K562 (cell line): ENCODE data around the gene HMGCLL1. TPM values are rescaled to one million over a fixed set of nuclear protein-coding genes. Genes with fewer than 3 reads are reported as not detected.

Source experiments
- ATAC-seq: fragments of 200-7000 bp; cut with Tn5 transposase; 3 replicates; pipeline ENCODE4 v1.9.1; 2020; ENCODE audit warnings: moderate library complexity
- BruUV-seq: library from RNA; stranded (reverse); fragments of 400-500 nt; replicated peaks from 2 replicates; lab custom pipeline; 2021; lab: Mats Ljungman, UMichigan
- CTCF ChIA-PET: fragments of 300-600 bp; formaldehyde crosslinking; extraction: SDS; loops from one replicate; lab custom pipeline; 2021; ENCODE audit warnings: low intra/inter-chr PET ratio; lab: Yijun Ruan, JAX
- POLR2A ChIA-PET: fragments of 300-600, 350-650 bp; sonication (Branson Sonifier 250); formaldehyde crosslinking; extraction: SDS; loops from one replicate; lab custom pipeline; 2021; ENCODE audit warnings: antibody characterized with exemption, inconsistent platforms; lab: Yijun Ruan, JAX
- DNase-seq, 4 experiments: peaks; one replicate each; pipeline versions ENCODE4 v3.0.0 to v3.0.0-alpha.2; 2011 to 2018; ENCODE audit warnings: low spot score in 3 of 4, mixed read lengths in 3 of 4; ENCODE audit errors: extremely low read depth in 1 of 4
- FAIRE-seq: peaks from 2 replicates; lab custom pipeline; 2011; peaks lifted over from hg19 to GRCh38; lab: Jason Lieb, UNC
- H2AFZ ChIP-seq: 2 replicates; pipeline ENCODE4 v1.6.0; 2011; ENCODE audit warnings: low read depth, low read length, control low read depth, inconsistent platforms
- H3K27ac ChIP-seq: fragments of 200-600 bp; 3 replicates; pipeline ENCODE4 v1.8.0; 2011; ENCODE audit warnings: low read depth, mild to moderate bottlenecking, control low read depth, inconsistent platforms, low read length, moderate library complexity, mixed read lengths; ENCODE audit errors: extremely low read depth
- H3K27me3 ChIP-seq, 2 experiments: fragments of 300-600 bp in 1 of 2; 2 replicates in 1 of 2; 3 replicates in 1 of 2; pipeline versions ENCODE4 v1.6.0 to v1.8.0; 2011; ENCODE audit warnings: inconsistent platforms in 2 of 2, low read length in 2 of 2, mild to moderate bottlenecking in 1 of 2, mixed read lengths in 1 of 2, moderate library complexity in 1 of 2; ENCODE audit not compliant: control insufficient read depth in 2 of 2, insufficient read depth in 2 of 2
- H3K36me3 ChIP-seq: fragments of 300-600 bp; 3 replicates; pipeline ENCODE4 v1.8.0; 2011; ENCODE audit warnings: mild to moderate bottlenecking, low read length, inconsistent platforms; ENCODE audit not compliant: control insufficient read depth, insufficient read depth
- H3K4me1 ChIP-seq, 2 experiments: fragments of 200-600 bp in 1 of 2; replicated peaks in 1 of 2; 2 replicates in 1 of 2; 3 replicates in 1 of 2; pipeline versions ENCODE4 v1.5.1 to v1.8.0; 2011; ENCODE audit warnings: inconsistent platforms in 2 of 2, low read length in 2 of 2, mild to moderate bottlenecking in 1 of 2, mixed read lengths in 1 of 2, moderate library complexity in 1 of 2; ENCODE audit not compliant: control insufficient read depth in 2 of 2, insufficient read depth in 2 of 2
- H3K4me2 ChIP-seq: 2 replicates; pipeline ENCODE4 v1.6.1; 2011; ENCODE audit warnings: low read length, control low read depth, inconsistent platforms, mixed read lengths; ENCODE audit not compliant: insufficient read depth
- H3K4me3 ChIP-seq: fragments of 200-600 bp; sonication (generic), shearing (Covaris generic); 2 replicates; pipeline ENCODE4 v1.5.1; 2016; ENCODE audit warnings: control low read depth, inconsistent platforms
- H3K79me2 ChIP-seq: fragments of 200-600 bp; 3 replicates; pipeline ENCODE4 v1.8.0; 2011; ENCODE audit warnings: low read length, inconsistent platforms; ENCODE audit not compliant: control insufficient read depth, insufficient read depth
- H3K9ac ChIP-seq, 2 experiments: 2 replicates each; pipeline versions ENCODE4 v1.6.0 to v1.6.1; 2011; ENCODE audit warnings: low read depth in 2 of 2, low read length in 2 of 2, control low read depth in 1 of 2, inconsistent platforms in 1 of 2, mild to moderate bottlenecking in 1 of 2, mixed read lengths in 1 of 2; ENCODE audit not compliant: insufficient read depth in 1 of 2
- H3K9me1 ChIP-seq: one replicate; pipeline ENCODE4 v1.6.0; 2011; ENCODE audit warnings: inconsistent platforms, mild to moderate bottlenecking, low read length, moderate library complexity; ENCODE audit not compliant: control insufficient read depth, insufficient read depth
- H3K9me3 ChIP-seq: replicated peaks from 2 replicates; pipeline ENCODE4 v1.5.1; 2011; ENCODE audit warnings: low read depth, low read length, inconsistent platforms; ENCODE audit not compliant: control insufficient read depth, insufficient read depth
- H4K20me1 ChIP-seq: replicated peaks from 2 replicates; pipeline ENCODE4 v1.6.1; 2011; ENCODE audit warnings: low read length, inconsistent platforms, mixed read lengths; ENCODE audit not compliant: control insufficient read depth, insufficient read depth
- EWSR1 ChIP-seq: fragments of 450-650 bp; IDR thresholded peaks from 2 replicates; pipeline ENCODE4 v1.6.1; 2018; ENCODE audit warnings: borderline replicate concordance, mild to moderate bottlenecking, low read depth, moderate library complexity; ENCODE audit not compliant: partially characterized antibody
- GMEB1 ChIP-seq: fragments of 250-450 bp; sonication (Bioruptor Pico); IDR thresholded peaks from 2 replicates; pipeline ENCODE4 v1.4.0; 2020; ENCODE audit warnings: mild to moderate bottlenecking
- LEF1 ChIP-seq: fragments of 450-650 bp; IDR thresholded peaks from 2 replicates; pipeline ENCODE4 v1.6.1; 2016; ENCODE audit warnings: mild to moderate bottlenecking
- NFIX ChIP-seq: fragments of 250-450 bp; sonication (Bioruptor Pico); IDR thresholded peaks from 2 replicates; pipeline ENCODE4 v1.4.0; 2020; ENCODE audit warnings: low read depth, mild to moderate bottlenecking, moderate library complexity
- PYGO2 ChIP-seq: fragments of 450-650 bp; IDR thresholded peaks from 2 replicates; pipeline ENCODE4 v1.6.1; 2016; ENCODE audit warnings: mild to moderate bottlenecking, missing genetic modification characterization, moderate library complexity, missing compliant biosample characterization
- ZBTB43 ChIP-seq: sonication (generic); formaldehyde crosslinking; IDR thresholded peaks from 2 replicates; pipeline ENCODE4 v1.8.0; 2023; ENCODE audit warnings: mild to moderate bottlenecking, missing genetic modification reagents
- ZNF696 ChIP-seq: fragments of 250-450 bp; sonication (Bioruptor Pico); conservative IDR thresholded peaks from 2 replicates; pipeline ENCODE4 v1.4.0; 2020; ENCODE audit warnings: mild to moderate bottlenecking, moderate library complexity
- WGBS: fragments of 100-300 bp; shearing (Covaris generic); methylation state at CpG from one replicate; pipeline ENCODE4 v1.1.6; 2016; ENCODE audit warnings: low coverage, mixed read lengths; ENCODE audit not compliant: insufficient coverage; ENCODE audit errors: missing lambda C conversion rate; 5-methylcytosine and 5-hydroxymethylcytosine counted together
- in situ Hi-C: fragments of 300-500 bp; cut with MboI; formaldehyde crosslinking; loops from 4 replicates; pipeline ENCODE4 v1.15.0; 2018; ENCODE audit warnings: inconsistent platforms, mixed read lengths
- intact Hi-C: fragments of 100-400 bp; cut with micrococcal nuclease; formaldehyde crosslinking; loops from 2 replicates; pipeline ENCODE4 v1.14.2; 2022
- polyA plus RNA-seq, 8 experiments: library from polyadenylated mRNA; depleted of rRNA in 4 of 8; stranded (reverse) in 5 of 8; unstranded in 3 of 8; fragments of >200 nt; fragmentation: Nextera tagmentation in 2 of 8; fragmentation: Illumina TruSeq in 1 of 8; extraction: Ambion mirVana in 2 of 8; extraction: Trizol in 1 of 8; gene quantifications; 2 replicates each; pipeline versions ENCODE4 v1.2.1 to v1.2.3, GENCODE V29; 2011 to 2014; ENCODE audit warnings: inconsistent platforms in 1 of 8, missing spikeins in 1 of 8
- total RNA-seq, 7 experiments: library from RNA; depleted of rRNA in 6 of 7; stranded (reverse); fragments of >200 nt in 6 of 7; fragmentation: Illumina TruSeq in 2 of 7; extraction: Trizol in 2 of 7; gene quantifications; 2 replicates each; pipeline versions ENCODE4 v1.2.1 to v1.2.3, GENCODE V29; 2011 to 2021; ENCODE audit warnings: low replicate concordance in 1 of 7

The HMGCLL1 gene
- total and polyA plus RNA-seq, 9 of the 15 experiments (the other 6 are each of a cell fraction or from before 2014, with no cell fraction given) = not detected

- BruUV-seq = no TSS peak
- 0% methylated on average over 1 of the region's 1 CpG for WGBS
- H3K79me2 ChIP-seq = no peaks in the 10 kb centered on the region
These were observed 66.1 kb downstream of the HMGCLL1 start for GRCh38 chr6:55512904-55513303.

More at GRCh38 chr6:55512904-55513303, 66.1 kb downstream of the HMGCLL1 start:
- H3K4me2 ChIP-seq = no peak overlapping the region
- POLR2A ChIA-PET = no interaction called here
- no peaks in the 10 kb centered on the region for H3K36me3 ChIP-seq
- no peak overlapping the region for H3K9ac ChIP-seq
- in situ Hi-C loops (no loop called here), intact Hi-C loops (no loop called here)
- FAIRE-seq (no peak), DNase-seq (no peak), ATAC-seq (no peak)
- H3K9me1 ChIP-seq = no peaks in the 10 kb centered on the region
- H3K9me3 ChIP-seq = no peaks in the 10 kb centered on the region
- H2AFZ ChIP-seq = no peak overlapping the region
- no peaks in the 10 kb centered on the region for H3K4me1 ChIP-seq
- no peak overlapping the region for H3K27ac ChIP-seq
- H3K4me3 ChIP-seq = no peak overlapping the region
- no peaks in the 10 kb centered on the region for H4K20me1 ChIP-seq
- no peak for TF ChIP-seq EWSR1
- no peak for TF ChIP-seq ZNF696 (CRISPR knock-in tag)
- TF ChIP-seq PYGO2 (tag) = no peak
- no peak for TF ChIP-seq LEF1
- no peak for TF ChIP-seq GMEB1 (CRISPR knock-in tag)
- no peak for TF ChIP-seq NFIX
- TF ChIP-seq ZBTB43 (CRISPR knock-in tag) = no peak
- CTCF ChIA-PET = no interaction called here
- no peaks in the 10 kb centered on the region for H3K27me3 ChIP-seq
